ENCODE measurements around the gene DYRK1A.

The DYRK1A gene

DNA sequence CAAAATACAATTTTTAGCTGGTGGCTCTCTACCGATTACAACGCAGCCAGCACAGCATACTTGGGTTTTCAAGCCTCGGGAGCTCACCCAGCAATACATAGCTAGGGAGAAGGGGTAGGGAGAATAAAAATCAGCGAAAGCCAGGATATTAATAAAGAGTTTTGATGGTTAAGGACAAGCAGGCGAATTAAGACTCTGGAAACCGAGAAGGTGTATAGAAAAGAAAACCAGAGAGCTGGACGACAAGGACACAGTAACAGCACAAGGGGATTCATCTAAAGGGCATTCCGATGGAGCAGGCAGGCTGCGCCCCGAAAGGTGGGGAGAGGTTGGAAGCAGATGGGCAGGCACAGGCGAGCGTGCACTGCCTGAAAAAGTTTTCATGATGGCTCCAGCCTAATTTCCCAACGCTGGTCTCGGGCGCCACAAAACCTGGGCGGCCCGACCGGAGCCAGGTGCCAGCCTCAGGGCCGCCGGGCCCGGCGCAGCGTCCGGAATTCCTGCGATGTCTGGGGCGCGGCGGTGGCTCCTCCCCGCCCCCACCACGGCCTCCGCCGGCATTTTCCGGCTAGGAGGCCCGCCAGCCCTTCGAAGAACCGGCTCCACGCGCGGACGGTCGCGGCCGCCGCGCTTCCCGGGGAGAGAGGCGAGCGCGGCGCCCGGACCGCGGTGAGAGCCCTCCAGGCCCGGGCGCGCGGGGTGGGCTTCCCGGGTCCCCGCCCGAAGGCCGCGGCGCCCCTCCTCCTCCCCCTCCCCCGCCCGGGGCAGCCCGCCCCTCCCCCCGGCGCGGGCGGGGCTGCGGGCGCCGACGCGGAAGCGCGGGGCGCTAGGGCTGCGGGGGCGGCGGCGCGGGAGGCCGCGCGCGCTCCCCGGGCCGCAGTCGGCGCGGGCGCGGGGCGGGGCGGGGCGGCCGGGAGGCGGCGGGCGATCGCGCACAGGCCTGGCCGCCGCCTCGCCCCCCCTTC, 774 bp upstream of the DYRK1A start:
- peak; percentile 47 for DNase-seq (ENCODE audit: low read depth)

DNA sequence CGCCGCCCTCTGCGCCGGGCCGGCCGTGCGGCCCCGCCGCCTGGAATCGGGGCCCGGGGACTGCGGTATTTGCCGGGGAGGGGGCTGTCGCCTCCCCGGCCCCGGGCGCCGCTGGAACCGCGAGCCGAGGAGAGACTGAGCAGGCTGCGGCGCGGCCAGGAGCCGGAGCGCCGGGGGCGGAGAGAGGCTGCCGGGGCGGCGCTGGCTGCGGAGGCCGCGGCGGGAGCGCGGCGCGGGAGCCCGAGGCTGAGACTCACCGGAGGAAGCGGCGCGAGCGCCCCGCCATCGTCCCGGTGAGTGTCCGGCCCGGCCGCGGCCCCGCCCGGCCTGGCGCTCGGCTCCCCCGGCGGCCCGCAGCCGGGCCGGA, 746 bp downstream of the DYRK1A start:
- DNase-seq (ENCODE audit: low read depth), result peak; percentile 9

- DNase-seq (ENCODE audit: low read depth), result peak; percentile 18
These were observed 1.3 kb downstream of the DYRK1A start for GRCh38 chr21:37367703-37368540.

GRCh38 chr21:37368541-37369279, 2.1 kb downstream of the DYRK1A start:
- DNase-seq (ENCODE audit: low read depth), result no peak

DNA sequence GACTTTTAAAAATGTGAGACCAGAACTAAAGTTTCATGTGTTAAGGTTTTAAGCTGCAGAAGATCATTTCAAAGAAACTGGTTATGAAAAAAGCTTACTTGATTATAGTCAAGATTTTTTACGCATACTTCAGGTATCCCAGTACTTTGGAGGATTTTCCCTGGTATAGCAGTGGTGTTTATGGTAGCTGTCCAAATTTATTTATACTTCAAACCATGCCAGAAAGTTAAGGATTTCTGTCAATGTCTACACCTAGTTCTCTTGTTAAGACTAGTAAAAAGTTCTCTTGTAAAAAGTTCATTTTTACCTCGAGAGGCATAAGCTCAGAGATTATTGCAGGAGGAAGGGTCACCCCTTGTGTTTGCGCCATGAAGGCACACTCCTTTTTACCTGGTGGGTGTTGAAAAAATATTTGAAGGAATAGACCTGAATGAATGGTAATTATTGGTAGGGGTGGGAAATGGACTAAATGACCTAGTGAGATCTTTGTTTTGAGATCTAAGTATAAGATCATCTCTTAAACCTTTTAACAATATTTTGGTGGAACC, 2.8 kb downstream of the DYRK1A start:
- no peak for DNase-seq (ENCODE audit: low read depth)

DNA sequence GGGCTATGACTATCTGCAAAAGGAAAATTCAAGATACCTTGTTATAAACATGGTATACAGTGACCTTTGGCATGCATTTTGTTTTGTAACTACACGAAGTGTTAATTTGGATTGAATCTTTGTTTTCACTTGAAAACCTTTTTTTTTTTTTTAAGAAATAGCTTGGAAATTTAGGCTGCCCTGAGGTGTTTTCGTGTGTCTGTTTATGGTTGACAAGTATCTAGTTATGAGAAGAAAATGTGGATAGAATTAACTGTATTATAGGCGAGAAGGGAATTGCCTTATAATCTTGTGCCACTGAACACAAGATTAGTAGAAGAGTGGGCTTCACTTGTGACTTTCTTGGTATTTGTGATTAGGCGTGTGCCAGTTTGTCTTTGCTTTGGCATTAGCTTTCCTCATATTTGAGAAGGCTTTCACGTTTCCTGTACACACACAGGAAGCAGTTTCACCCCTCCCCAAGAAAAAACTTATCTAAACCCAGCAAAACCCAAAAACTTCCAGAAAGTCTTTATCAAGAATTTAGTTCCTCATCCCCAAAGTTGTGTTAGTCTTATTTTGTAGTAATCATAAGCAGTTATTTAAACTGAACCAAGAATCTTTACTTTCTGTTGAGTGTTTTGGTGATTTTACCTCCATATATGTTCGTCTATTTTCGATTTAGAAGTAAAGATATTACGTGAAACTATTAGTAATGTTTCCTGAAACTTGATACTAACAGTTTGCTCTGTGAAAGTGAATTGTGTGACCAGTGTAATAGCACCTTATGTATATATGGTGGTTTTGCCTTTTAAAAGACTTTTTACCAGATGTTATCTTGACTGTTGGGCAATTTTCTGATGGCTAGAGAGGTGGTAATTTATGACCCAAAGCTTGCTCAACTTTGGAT, 3.8 kb downstream of the DYRK1A start:
- DNase-seq (ENCODE audit: low read depth), result no peak

DNA sequence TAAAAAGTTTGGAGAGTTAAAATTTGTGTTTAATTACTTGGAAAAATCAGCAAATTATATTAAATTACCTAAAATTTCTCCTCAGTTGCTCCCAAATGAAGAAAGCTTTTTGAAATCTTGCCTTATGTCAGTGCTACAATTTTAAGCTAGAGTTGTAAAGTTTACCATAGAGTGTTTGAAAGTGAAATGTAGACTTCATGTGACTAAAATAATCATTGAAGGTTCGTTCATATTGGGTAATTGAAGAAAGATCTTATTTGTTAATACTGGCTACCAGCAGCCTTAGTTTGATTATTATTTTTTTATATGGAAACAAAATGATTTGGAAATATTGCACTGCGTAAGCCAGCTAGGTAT, 4.4 kb downstream of the DYRK1A start:
- DNase-seq (ENCODE audit: low read depth), result no peak

DNA sequence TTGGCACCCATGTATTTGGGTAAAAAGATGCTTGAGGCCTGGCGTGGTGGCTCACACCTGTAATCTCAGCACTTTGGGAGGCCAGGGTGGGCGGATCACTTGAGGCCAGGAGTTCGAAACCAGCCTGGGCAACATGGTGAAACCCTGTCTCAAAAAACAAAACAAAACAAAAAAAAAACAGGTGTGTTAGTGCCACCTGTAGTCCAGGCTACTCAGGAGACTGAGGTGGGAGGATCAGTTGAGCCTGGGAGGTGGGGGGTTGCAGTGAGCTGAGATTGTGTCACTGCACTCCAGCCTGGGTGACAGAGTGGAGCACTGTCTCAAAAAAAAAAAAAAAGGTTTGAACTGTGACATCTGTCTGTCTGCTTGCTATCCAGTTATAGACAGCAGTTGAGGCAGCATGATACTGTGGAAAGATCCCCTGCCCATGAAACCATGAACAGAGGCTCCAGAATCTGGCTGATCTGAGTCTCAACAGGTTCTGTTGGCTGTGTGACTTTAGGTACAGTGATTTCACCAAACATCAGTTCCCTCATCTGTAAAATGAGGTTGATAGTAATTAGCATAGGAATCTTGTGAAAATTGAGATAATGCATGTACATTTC, 5.7 kb downstream of the DYRK1A start:
- DNase-seq (ENCODE audit: low read depth), result no peak

DNA sequence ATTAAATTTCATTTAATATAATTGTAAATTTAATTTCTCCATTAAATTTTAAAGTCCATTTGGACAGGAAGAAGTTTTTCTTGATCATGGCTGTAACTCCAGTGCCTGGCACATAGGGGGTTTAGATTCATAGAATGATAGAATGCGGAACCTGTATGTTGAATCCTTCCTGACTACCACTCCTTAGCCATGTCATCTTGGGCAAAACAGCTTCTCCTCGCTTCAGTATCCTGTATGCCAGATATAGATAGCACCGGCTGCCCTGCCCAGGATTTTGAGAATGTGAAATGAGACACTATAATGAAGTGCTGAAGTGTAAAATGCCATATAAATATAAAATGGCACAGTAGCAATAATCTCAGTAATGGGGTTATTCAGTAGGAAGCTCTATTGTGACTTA, 6.4 kb downstream of the DYRK1A start:
- DNase-seq (ENCODE audit: low read depth), result no peak

- DNase-seq (ENCODE audit: low read depth), result no peak
These were observed 7.0 kb downstream of the DYRK1A start for GRCh38 chr21:37373539-37373938.

- DNase-seq (ENCODE audit: low read depth), result no peak
These were observed 7.5 kb downstream of the DYRK1A start for GRCh38 chr21:37374027-37374426.

GRCh38 chr21:37375866-37376574, 9.4 kb downstream of the DYRK1A start:
- no peak for DNase-seq (ENCODE audit: low read depth)

DNA sequence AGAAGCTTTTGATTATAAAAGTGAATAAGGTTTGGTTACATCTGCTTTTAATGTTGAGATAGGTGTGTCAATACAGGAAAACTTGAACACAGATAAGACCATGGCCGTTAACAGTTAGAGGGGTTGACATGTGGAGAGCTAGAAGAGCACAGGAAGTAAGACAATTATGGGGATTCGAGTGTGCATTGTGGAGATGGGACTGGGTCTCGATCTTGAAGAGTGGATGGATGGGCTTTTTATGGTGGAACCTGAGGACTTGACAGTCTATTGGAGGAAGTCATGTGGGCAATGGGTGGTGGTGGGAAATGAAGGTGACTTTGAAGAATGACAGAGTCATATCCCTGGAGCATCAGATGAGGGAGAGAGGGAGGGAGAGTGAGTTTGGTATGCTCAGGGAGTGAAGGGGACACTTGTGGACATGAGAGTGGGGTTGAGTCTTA, 12.1 kb downstream of the DYRK1A start:
- no peak for DNase-seq (ENCODE audit: low read depth)

- no peak for DNase-seq (ENCODE audit: low read depth)
These were observed 14.1 kb downstream of the DYRK1A start for GRCh38 chr21:37380349-37381323.

DNA sequence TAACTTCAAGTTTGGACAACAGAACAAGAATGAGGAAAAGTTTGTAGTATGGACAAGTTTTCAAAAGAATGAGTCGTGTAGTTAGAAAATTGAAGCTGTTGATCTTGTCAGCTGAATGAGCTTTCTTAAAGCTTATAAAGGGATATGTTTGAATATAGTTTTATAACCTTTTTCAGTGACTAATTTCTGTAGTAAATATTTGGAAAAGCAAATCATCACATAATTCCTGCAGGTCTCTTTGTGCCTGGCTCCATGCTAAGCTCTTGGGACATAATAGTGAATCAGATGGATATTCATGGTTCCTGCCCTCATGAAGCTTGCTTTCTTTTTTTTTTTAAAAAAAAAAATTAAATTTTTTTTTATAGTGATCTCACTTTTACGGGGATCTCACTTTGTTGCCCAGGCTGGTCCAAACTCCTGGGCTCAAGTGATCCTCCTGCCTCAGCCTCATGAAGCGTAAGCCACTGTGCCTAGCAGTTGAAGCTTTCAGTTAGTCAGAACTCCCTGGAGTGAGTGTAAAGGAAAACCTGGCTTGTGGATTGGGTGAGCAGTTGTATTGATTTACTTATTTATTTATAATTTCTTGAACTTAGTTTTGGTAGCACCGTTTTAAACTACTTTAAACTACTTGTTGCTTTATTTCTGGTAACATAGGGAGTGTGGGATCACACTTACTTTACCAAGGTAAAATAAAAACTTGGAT, 15.5 kb downstream of the DYRK1A start:
- no peak for DNase-seq (ENCODE audit: low read depth)

GRCh38 chr21:37383086-37383485, 16.5 kb downstream of the DYRK1A start:
- no peak for DNase-seq (ENCODE audit: low read depth)

GRCh38 chr21:37383784-37384311, 17.3 kb downstream of the DYRK1A start:
- DNase-seq (ENCODE audit: low read depth), result no peak

GRCh38 chr21:37384416-37384815, 17.8 kb downstream of the DYRK1A start:
- DNase-seq (ENCODE audit: low read depth), result no peak
